ENCODE results near the gene SART3. TPM values are rescaled to one million over a fixed set of nuclear protein-coding genes. Genes with fewer than 3 reads are reported as not detected.

SART3 gene
- total and polyA plus RNA-seq, 2 of the 13 experiments (the other 11 are each of a cell fraction or from before 2014, with no cell fraction given) = 16.1 to 69.9 TPM

DNA sequence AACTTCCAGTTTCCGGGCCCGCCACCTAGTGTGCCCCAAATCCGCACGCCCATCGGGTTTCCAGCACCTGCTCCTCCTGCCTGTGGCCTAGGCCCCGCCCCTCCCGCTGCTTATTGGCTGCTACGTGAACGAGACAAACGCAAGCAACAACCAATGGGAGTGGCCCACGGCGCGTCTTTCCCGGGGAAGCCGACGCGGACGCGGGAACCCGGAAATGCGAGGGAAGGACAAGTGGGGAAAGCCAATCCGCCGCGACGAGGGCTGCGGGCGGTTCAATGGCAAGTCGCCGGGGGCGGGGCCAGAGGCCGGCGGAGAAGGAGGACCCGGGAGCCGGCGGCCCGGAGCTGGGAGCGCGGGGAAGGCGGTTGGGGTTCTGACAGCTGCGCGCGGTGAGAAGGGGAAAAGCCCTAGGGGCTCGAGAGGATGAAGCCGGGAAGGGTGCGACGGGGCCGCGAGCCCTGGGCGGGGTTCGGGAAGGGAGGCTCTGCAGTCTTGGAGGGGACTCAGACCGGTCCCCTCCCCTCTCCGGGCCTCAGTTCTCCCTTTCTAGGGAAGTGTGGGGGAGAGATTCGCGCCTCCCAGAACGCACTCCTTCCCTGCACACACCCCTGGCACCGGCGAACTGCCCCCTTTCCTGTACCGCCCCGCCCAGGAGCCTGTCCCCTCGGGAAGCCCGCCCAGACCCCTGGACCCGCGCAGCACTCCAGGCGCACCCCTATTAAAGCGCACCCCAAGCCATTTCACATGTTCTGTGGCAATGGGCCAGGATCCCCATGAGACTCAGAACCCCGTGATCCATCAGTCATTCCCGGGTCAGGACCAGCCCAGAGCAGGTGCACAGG lies 45.8 kb downstream of the SART3 start, which contains the start of gene FICD (continued):
- TF ChIP-seq, protein P1, sequence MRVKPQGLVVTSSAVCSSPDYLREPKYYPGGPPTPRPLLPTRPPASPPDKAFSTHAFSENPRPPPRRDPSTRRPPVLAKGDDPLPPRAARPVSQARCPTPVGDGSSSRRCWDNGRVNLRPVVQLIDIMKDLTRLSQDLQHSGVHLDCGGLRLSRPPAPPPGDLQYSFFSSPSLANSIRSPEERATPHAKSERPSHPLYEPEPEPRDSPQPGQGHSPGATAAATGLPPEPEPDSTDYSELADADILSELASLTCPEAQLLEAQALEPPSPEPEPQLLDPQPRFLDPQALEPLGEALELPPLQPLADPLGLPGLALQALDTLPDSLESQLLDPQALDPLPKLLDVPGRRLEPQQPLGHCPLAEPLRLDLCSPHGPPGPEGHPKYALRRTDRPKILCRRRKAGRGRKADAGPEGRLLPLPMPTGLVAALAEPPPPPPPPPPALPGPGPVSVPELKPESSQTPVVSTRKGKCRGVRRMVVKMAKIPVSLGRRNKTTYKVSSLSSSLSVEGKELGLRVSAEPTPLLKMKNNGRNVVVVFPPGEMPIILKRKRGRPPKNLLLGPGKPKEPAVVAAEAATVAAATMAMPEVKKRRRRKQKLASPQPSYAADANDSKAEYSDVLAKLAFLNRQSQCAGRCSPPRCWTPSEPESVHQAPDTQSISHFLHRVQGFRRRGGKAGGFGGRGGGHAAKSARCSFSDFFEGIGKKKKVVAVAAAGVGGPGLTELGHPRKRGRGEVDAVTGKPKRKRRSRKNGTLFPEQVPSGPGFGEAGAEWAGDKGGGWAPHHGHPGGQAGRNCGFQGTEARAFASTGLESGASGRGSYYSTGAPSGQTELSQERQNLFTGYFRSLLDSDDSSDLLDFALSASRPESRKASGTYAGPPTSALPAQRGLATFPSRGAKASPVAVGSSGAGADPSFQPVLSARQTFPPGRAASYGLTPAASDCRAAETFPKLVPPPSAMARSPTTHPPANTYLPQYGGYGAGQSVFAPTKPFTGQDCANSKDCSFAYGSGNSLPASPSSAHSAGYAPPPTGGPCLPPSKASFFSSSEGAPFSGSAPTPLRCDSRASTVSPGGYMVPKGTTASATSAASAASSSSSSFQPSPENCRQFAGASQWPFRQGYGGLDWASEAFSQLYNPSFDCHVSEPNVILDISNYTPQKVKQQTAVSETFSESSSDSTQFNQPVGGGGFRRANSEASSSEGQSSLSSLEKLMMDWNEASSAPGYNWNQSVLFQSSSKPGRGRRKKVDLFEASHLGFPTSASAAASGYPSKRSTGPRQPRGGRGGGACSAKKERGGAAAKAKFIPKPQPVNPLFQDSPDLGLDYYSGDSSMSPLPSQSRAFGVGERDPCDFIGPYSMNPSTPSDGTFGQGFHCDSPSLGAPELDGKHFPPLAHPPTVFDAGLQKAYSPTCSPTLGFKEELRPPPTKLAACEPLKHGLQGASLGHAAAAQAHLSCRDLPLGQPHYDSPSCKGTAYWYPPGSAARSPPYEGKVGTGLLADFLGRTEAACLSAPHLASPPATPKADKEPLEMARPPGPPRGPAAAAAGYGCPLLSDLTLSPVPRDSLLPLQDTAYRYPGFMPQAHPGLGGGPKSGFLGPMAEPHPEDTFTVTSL (CRISPR knock-in tag; IDR thresholded peaks at IDR 0.05; ENCODE audit: borderline replicate concordance) = no peak
- TF ChIP-seq ZNF629 (CRISPR knock-in tag; conservative IDR thresholded peaks at IDR 0.05) = no peak
- TF ChIP-seq DMAP1 (CRISPR knock-in tag; IDR thresholded peaks at IDR 0.05) = no peak
- TF ChIP-seq, protein P2, sequence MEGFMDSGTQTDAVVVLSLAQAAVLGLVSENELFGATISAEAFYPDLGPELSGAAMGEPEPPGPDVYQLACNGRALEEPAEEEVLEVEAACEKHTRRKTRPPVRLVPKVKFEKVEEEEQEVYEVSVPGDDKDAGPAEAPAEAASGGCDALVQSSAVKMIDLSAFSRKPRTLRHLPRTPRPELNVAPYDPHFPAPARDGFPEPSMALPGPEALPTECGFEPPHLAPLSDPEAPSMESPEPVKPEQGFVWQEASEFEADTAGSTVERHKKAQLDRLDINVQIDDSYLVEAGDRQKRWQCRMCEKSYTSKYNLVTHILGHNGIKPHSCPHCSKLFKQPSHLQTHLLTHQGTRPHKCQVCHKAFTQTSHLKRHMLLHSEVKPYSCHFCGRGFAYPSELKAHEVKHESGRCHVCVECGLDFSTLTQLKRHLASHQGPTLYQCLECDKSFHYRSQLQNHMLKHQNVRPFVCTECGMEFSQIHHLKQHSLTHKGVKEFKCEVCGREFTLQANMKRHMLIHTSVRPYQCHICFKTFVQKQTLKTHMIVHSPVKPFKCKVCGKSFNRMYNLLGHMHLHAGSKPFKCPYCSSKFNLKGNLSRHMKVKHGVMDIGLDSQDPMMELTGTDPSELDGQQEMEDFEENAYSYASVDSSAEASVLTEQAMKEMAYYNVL (CRISPR knock-in tag; IDR thresholded peaks at IDR 0.05; ENCODE audit: borderline replicate concordance) = peak; percentile 55; the same call in 1 of the 2 replicates
- TF ChIP-seq ZNF850 (CRISPR knock-in tag; conservative IDR thresholded peaks at IDR 0.05) = no peak
- TF ChIP-seq KDM5A (IDR thresholded peaks at IDR 0.05; ENCODE audit: borderline replicate concordance, low read length) = no peak; the same call in 1 of the 2 replicates
- TF ChIP-seq SRSF4 (IDR thresholded peaks at IDR 0.05; ENCODE audit: low read depth, low read length, poor library complexity, severe bottlenecking) = no peak
- TF ChIP-seq, protein P3, sequence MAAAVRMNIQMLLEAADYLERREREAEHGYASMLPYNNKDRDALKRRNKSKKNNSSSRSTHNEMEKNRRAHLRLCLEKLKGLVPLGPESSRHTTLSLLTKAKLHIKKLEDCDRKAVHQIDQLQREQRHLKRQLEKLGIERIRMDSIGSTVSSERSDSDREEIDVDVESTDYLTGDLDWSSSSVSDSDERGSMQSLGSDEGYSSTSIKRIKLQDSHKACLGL (CRISPR knock-in tag; IDR thresholded peaks at IDR 0.05) = peak; percentile 64; the same call in 1 of the 2 replicates
- no peak for TF ChIP-seq PRMT3 (CRISPR knock-in tag; IDR thresholded peaks at IDR 0.05; ENCODE audit: borderline replicate concordance, low read depth)
- no peak for TF ChIP-seq ZNF124 (CRISPR knock-in tag; IDR thresholded peaks at IDR 0.05)
- no peak for TF ChIP-seq KLF11 (CRISPR knock-in tag; IDR thresholded peaks at IDR 0.05)
- TF ChIP-seq, protein P4, sequence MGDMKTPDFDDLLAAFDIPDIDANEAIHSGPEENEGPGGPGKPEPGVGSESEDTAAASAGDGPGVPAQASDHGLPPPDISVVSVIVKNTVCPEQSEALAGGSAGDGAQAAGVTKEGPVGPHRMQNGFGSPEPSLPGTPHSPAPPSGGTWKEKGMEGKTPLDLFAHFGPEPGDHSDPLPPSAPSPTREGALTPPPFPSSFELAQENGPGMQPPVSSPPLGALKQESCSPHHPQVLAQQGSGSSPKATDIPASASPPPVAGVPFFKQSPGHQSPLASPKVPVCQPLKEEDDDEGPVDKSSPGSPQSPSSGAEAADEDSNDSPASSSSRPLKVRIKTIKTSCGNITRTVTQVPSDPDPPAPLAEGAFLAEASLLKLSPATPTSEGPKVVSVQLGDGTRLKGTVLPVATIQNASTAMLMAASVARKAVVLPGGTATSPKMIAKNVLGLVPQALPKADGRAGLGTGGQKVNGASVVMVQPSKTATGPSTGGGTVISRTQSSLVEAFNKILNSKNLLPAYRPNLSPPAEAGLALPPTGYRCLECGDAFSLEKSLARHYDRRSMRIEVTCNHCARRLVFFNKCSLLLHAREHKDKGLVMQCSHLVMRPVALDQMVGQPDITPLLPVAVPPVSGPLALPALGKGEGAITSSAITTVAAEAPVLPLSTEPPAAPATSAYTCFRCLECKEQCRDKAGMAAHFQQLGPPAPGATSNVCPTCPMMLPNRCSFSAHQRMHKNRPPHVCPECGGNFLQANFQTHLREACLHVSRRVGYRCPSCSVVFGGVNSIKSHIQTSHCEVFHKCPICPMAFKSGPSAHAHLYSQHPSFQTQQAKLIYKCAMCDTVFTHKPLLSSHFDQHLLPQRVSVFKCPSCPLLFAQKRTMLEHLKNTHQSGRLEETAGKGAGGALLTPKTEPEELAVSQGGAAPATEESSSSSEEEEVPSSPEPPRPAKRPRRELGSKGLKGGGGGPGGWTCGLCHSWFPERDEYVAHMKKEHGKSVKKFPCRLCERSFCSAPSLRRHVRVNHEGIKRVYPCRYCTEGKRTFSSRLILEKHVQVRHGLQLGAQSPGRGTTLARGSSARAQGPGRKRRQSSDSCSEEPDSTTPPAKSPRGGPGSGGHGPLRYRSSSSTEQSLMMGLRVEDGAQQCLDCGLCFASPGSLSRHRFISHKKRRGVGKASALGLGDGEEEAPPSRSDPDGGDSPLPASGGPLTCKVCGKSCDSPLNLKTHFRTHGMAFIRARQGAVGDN (CRISPR knock-in tag; IDR thresholded peaks at IDR 0.05) = peak; percentile 84
- TF ChIP-seq CAMTA2 (CRISPR knock-in tag; IDR thresholded peaks at IDR 0.05; ENCODE audit: borderline replicate concordance) = no peak
- no peak for TF ChIP-seq ZNF780A (CRISPR knock-in tag; IDR thresholded peaks at IDR 0.05)
- TF ChIP-seq, protein P5, sequence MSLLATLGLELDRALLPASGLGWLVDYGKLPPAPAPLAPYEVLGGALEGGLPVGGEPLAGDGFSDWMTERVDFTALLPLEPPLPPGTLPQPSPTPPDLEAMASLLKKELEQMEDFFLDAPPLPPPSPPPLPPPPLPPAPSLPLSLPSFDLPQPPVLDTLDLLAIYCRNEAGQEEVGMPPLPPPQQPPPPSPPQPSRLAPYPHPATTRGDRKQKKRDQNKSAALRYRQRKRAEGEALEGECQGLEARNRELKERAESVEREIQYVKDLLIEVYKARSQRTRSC (CRISPR knock-in tag; IDR thresholded peaks at IDR 0.05; ENCODE audit: low read depth) = no peak

Data from HepG2 (cell line).